ENCODE data around the gene MICALL1.

MICALL1 gene, protein sequence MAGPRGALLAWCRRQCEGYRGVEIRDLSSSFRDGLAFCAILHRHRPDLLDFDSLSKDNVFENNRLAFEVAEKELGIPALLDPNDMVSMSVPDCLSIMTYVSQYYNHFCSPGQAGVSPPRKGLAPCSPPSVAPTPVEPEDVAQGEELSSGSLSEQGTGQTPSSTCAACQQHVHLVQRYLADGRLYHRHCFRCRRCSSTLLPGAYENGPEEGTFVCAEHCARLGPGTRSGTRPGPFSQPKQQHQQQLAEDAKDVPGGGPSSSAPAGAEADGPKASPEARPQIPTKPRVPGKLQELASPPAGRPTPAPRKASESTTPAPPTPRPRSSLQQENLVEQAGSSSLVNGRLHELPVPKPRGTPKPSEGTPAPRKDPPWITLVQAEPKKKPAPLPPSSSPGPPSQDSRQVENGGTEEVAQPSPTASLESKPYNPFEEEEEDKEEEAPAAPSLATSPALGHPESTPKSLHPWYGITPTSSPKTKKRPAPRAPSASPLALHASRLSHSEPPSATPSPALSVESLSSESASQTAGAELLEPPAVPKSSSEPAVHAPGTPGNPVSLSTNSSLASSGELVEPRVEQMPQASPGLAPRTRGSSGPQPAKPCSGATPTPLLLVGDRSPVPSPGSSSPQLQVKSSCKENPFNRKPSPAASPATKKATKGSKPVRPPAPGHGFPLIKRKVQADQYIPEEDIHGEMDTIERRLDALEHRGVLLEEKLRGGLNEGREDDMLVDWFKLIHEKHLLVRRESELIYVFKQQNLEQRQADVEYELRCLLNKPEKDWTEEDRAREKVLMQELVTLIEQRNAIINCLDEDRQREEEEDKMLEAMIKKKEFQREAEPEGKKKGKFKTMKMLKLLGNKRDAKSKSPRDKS

DNA sequence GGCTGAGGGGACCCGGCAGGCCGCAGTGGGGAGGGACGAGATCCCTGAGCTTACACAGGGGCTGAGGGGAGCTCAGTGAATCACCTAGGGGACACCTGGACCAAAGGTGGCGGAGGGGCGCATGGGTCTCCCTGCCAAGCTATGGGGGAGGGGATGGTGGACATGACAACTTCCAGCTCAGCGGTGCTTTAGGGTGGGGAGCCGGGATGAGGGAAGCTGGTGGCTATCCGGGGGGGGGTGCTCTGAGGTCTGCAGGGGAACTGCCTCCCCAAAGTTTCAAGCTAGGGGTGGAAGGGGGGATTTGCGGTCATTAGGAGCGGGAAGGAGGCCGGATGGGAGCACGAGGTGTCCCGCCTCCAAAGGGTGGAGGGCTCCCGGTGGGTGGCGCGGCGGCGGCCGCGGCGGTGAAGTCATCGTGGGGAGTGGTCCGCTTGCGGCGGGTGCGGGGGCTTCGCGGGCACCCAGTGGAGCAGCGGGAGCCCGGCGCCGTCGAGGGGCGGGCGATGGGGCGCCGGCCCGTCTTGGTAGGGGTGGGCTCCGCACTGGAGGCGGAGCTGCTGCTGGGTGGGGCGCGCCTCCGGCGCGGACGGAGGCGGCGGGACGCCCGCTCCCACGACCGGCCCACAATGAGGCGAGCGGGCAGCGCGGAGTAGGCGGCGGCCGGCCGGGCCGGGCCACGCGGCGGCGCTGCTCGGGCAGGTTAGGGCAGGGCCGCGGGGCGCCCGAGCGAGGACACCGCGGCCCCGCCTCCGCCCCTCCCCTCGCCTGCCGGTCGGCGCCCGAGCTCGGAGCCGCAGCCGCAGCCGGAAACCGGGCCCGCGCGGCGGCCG lies at the start of gene MICALL1:
TSS of gene MICALL1 (plus strand) at position 764 of the 830 bp plus-strand sequence. CDS start 126 bp downstream, outside the sequence.
- DNase-seq (ENCODE audit: low read depth, low spot score), result peak; percentile 11

DNA sequence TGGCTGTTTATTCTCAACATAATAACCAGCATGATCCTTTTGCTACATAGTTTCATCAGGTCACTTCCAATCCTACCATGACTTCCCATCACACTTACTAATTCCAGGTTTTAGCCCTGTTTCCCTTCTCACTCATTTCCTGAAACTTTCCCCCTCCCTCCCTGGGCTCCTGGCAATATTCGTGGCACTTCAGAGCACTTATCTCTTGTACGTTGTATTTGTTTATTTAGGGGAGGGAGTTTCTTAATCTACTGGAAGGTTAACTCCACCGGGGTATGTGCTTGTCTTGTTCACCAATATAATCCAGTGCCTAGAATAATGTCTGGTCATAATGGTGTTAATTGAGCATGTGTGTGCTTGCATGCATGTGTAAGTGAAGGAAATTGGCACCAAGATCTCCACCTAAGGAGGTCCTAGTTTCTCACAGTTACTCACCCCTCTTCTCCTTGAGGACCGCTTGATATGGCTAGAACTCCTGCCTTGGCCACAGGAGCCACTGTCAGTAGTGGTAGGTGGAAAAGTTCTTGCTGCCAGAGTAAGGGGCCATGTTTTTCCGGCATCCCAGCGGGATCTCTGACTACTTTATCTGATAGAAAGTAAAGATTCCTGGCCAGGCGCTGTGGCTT lies 45.2 kb upstream of the MICALL1 start:
- DNase-seq (ENCODE audit: low read depth, low spot score), result no peak

DNA sequence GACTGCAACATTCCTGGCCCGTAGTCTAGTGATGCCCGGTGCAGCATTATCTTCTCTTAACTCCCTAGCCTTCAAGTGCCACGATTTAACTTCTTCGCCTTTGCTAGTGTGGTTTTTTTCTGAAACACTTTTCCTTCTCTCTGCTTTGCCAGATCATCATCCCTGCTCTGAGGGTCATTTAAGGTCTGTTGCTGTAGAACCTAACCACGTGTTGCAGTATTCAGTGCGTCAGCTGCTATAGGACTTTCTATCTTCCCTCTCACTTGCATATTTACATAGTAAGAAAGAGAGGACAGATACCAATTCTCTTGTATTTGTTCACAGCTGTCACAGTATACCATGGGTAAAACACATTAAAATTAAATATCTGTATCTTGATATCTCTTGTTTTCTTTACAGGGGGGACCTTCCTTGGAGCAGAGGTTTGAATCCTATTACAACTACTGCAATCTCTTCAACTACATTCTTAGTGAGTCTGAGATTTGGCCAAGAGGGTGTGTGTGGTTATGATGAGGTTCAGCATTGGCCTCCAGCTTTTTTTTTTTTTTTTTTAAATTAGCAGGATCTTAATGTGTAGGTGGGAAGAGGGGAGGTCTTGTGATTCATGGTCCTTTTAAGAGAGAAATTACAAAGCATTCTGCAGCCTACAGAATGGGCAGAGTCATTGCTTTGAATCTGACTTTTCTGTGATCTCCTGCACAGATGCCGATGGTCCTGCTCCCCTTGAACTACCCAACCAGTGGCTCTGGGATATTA lies 43.3 kb upstream of the MICALL1 start:
- DNase-seq (ENCODE audit: low read depth, low spot score), result no peak

DNA sequence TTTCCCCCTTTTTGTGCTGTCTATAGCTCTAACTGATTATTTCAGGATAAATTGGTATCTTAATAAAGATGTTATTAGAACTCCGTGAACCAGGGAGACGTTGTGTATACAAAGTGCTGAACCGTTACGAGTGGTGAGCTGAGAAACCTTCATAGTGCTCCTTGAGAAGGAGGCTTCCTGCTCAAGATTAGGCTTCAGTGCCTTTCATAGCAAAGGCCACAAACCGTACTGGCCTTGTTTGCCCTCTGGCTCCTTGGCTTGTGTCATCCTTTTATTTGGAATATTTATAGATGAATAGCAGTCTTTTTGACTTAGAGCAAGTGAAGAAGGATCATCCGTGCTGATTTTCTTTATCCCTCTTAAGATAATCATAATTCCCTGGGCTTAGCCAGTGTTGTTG lies 40.6 kb upstream of the MICALL1 start:
- no peak for DNase-seq (ENCODE audit: low read depth, low spot score)

DNA sequence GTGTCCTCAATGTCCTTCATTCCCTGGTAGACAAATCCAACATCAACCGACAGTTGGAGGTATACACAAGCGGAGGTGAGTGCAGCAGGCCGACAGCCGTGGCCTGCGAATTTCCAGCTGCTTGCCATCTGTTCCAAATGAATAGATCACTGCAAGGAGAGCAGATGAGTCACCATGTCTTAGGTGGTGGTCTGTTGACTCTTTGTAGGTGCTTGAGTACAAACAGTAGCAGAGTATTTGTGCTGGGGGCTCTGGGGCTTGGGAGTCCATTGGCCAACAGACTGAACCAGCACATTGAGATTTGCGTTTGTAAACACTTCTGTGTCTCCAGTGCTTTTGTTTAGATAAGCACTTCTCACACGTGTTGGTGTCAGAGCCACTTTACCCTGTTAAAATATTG lies 35.8 kb upstream of the MICALL1 start:
- DNase-seq (ENCODE audit: low read depth, low spot score), result no peak

DNA sequence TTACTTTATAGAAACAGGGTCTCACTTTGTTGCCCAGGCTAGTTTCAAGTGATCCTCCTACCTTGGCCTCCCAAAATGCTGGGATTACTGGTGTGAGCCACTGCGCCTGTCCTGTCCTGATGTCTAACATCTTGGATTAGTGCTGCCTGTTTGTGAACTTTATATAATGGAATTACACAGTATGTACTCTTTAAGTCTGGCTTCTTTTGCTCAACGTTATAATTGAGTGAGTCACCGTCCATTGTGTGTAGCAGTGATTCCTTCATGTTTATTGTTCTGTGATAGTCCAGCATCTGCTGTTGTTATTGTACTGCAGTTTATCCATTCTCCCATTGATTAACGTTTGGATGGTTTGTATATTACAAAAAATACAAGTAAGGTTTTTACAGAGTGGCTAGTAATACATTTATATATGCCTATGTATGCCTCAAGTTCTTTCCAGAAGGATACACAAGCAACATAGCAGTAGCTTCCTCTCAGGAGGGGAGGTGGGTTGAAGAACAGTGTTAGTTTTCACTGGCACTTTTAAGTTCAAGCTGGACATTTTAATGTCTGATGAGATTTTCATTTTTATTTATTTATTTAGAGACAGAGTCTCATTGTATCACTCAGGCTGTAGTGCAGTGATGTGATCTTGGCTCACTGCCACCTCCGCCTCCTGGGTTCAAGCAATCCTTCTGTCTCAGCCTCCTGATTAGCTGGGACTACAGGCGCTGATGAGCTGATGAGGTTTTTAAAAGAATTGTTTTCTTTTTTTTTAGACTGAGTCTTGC lies 25.2 kb upstream of the MICALL1 start:
- DNase-seq (ENCODE audit: low read depth, low spot score), result no peak

DNA sequence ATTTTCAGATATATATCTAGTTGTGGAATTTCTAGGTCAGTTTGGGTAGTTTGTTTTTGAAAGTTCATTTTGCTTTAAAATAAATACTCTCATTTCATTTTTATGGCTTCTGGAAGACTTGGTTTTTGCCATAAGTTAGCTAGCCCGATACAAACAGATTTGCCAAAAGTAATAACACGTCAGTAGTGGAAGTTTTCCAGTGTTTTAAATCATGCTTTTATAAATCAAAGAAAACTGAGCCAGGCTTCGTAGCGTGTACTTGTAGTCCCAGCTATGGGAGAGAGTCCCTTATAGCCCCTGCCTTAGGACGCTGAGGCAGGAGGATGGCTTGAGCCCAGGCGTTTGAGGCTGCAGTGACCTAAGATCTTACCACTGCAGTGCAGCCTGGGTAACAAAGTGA lies 21.7 kb upstream of the MICALL1 start:
- no peak for DNase-seq (ENCODE audit: low read depth, low spot score)

DNA sequence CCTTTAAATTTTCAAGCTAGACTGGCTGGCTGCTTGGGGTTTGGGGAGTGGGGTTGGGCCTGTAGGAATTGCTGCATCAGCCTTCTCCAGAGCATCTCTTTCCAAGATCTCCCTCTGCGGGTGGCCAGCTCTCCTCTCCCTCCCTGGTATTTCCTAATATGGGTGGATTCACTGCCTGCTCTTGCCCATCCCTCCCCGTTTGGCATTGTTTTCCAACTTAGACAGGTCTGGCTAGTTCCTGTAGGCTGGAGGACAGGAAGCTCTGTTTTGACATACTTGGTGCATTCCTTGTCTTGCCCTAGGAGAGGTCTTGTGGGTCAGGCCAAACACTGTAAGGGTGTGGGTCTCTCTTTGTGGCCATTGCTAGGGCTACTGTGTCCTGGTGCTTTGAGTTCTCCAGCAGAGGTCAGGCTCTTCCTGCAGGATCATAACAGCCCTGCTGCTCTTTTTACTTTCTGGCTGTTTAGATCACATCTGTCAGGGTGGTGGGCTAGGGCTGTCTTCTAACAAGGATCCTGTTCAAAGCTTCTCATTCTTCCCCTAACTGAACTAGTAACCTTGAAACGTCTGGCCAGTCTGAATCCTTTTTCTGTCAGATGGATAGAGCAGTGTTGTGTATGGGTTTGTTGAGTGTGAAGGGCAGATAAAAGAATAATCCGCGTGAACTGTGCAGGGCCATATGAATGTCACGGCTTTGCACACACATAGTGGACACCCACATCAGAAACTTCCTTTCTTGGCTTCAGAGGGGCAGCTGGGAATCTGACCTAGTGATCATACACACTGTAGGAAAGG lies 18.3 kb upstream of the MICALL1 start:
- no peak for DNase-seq (ENCODE audit: low read depth, low spot score)

DNA sequence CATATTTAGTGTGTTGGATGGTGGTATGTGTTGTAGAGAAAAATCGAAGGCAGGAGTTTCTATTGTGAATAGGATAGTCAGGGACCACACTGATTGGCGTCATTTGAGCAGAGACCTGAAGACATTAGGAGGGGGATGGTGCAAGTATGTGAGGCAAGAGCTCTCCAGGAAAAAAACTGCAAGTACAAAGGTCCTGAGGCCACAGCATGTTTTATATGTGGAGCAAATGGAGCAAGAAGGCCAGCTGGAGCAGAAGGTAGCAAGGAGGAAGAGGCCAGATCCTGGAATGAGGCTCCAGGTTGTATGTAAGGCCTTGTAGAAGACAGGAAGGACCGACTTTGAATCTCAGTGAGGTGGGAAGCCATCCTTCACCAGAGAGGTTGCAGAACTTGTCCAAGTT lies 14.2 kb upstream of the MICALL1 start:
- no peak for DNase-seq (ENCODE audit: low read depth, low spot score)

DNA sequence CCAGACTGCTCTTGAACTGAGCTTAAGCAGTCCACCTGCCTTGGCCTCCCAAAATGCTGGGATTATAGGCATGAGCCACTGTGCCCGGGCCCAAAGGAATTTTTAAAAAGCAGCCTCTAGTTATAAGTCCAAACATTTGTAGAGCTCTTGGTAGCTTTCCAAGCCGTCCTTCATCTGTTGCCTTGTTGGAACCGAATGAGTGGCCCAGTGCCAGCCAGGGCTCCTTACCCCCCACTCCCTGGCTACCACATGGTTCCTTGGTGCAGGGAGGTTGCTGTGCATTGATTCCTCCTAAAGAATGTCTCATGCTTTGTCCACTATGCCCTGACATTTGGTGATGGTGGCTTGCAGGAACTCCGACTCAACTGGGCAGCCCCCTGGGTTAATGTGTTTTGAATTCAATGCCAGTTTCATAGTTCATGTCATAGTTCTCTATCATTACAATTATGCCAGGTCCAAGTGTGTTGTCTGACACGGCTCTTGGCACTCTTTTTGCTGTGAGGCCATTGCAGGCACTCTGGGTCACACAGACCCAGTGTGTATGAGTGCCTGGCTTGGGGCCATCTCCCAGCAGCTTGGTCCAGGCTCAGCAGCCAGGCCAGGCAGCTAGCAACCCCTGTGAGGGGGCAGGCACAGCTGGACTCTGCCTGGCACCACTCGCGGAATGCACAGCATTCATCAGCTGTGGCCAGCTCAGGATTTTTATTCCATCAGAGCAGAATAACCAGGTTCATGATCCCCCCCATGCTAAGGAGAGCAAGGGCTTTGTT lies 13.3 kb upstream of the MICALL1 start:
- no peak for DNase-seq (ENCODE audit: low read depth, low spot score)

DNA sequence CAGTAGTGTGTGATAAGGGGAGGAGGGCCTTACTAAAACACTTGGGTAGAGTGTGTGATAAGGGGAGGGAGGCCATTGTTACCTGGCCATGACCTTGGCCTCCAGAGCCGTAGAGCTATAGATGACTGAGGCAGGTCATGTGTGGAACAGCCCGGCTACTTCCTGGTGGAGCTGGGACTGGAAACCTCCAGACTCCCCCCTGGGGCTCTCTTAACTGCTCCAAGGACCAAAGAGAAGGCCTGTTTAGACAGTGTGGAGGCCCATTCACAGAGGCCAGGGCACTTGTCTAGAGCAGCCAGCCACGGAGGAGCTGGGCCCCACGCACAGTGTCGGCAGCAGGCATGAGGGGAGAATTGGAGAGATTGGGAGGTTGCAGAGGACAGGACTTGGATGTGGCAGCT lies 12.5 kb upstream of the MICALL1 start:
- no peak for DNase-seq (ENCODE audit: low read depth, low spot score)

DNA sequence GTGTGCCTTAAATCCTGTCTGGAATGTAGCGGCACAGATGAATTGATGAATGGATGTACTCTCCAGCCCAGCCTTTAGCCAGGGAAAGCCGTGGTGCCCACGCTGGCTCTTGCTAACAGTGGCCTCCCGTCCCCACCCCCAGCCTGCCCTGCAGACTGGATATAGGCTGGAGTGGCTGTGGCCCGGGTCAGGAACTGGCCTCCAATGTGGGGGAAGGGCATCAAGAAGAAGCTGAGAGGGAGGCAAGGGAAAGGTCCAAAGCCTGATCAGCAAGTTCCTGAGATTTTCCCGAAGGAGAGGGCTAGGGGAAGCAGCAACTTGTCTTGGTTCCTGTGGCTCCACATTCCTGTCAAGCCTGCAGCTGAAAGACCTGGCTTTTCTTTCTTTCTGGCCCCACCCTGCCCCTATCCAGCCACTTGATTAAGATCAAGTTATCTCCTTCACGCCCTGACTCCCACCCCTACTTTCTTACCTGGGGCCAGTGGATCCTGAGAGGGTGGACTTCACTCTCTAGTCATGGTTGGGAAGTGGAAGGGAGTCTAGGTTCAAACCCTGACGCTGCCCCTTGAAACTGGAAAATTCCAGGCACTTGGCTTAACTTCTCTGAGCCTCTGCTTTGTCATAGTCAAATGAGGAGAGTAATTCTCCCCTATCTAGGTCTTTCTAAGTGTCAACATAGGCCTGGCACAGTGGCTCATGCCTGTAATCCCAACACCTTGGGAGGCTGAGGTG lies 11.0 kb upstream of the MICALL1 start:
- no peak for DNase-seq (ENCODE audit: low read depth, low spot score)

DNA sequence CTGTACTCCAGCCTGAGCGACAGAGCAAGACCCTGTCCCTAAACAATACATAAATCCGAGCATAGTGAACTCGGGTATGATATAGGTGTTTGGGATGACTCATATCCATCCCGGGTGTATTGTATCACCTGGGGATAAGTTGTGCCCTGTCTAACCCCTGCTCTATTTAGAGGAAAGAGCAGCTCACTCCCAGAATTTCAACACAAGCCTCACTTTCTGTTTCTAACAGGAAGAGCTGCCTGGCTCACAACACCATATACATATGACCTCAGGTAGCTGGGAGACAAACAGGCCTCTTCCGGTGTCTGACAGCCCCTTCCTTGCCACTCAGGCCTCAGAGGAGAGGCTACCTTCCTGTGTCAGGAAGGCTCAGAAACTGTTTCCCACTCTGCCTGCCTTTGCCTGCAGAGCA lies 9.9 kb upstream of the MICALL1 start:
- no peak for DNase-seq (ENCODE audit: low read depth, low spot score)

DNA sequence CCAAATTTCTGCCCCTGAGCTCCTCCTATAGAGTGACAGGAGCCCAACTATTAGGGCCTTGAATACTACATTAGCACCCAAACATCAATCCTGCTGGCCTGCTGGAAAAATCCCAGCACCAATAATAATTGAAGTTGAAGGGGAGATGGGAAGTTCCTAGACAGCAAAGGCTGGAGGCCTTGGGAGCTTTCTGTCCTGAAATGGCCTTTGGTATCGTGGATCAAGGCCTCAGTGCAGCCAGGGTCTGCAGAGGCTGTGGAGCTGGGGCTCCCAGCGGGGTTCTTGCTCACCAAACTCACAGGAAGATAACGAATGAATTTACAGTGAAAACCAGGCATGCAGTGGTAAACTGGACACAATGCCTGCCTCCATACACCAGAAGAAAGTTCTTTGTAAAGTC lies 9.2 kb upstream of the MICALL1 start:
- no peak for DNase-seq (ENCODE audit: low read depth, low spot score)

DNA sequence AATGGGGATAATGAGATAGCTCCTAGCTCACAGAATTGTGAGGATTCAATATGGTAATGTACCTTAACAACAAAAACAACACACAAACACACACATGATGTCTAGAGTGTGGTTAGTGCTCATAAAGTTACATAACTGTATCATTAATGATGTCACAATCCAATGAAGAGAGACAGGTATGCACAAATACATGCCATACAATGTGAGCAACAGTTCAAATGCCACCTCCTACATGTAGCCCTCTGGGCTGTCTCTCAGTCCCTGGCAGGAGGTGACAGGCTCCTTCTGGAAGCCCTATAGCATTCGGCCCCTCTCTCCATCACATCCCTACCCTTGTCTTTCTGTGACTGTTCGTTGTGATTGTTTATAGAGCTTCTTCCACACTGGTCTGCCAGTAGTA lies 8.3 kb upstream of the MICALL1 start:
- DNase-seq (ENCODE audit: low read depth, low spot score), result no peak

DNA sequence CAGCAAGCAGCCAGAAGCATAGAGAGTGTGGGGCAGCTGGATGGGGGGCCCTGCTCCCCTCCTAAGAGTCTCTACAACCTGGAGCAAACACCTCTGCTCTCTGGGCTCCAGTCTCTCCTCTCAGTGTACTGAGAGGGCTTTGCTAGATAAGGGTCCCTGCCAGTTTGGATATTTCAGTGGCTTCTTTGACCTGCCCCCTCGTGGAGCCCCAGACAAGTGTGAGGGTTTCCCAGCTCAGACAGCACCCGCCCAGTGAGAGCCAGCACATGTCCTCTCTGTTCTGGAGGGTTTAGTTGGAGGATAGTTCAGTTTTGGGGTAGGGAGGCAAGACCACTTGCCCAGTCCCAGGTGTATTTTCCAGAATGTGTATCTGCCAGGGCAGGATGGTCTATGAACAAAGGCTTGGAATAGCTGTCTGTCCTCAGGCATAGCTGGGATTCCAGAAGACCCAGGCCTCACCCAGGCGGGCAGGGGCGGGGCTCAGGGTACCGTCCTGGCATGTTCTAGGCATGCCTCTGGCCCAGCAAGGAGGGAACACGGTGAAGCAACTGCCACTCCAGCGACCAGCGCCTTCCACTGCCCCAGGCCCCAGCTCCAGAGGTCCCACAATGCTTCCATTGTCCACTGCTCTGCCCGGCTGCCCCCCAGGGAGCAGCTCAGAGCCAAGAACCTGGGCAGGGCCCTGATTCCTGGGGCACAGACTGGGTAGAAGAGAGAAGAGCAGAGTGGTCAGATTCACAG lies 7.5 kb upstream of the MICALL1 start:
- DNase-seq (ENCODE audit: low read depth, low spot score), result no peak

Measured in activated naive CD8-positive, alpha-beta T cell treated with anti-CD3 and anti-CD28 coated beads, Interleukin-2, amount 50 U/mL, for 16 hours (primary cell).